Non-pigmented ciliary epithelial cell (primary cell): ENCODE data around the gene FAR2.
"Not testable (repeated sequence)": the region's sequence is repeated elsewhere in the genome, so short reads cannot be mapped to it uniquely, and the experiment has no call there.

ENCODE experiments used
- DNase-seq: peaks from one replicate; pipeline ENCODE4 v3.0.0-alpha.2; 2010; ENCODE audit warnings: low read depth

The FAR2 gene

DNA sequence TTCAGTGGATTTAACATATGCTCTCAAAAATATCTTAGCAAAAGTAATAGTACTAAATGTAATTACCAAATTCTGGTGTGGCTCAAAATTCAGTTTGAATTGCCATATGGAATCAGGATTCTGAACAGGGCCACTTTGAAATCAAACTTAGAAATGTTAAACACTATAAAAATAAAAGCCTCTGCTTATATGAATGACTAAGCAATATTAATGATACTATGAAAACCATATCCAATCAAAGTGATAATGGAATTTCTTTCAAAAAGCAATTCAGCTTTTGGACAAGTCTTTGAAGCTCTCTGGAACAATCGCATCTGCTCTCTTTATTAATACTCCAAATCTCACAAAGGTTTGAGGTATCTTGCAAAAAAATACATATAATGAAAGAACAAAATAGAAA is 180.3 kb downstream of the FAR2 start:
- no peak for DNase-seq

DNA sequence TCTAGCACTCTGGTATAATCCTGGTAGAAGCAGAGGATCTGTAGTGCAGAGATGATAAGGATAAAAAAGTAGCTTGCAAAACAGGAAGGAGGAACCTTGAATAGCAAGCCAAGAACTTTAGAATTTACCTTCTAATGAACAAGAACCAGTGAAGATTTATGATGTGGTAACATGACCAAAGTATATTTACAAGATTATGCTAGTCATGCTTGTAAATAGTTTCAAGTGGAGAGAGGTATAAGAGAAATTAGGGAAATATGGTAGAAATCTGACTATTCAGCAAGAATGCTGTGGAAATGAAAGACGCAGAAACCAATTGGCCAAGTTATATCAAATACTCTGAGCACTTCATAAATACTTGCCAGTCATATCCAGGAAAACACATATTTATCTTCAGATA is 184.1 kb downstream of the FAR2 start:
- no peak for DNase-seq

DNA sequence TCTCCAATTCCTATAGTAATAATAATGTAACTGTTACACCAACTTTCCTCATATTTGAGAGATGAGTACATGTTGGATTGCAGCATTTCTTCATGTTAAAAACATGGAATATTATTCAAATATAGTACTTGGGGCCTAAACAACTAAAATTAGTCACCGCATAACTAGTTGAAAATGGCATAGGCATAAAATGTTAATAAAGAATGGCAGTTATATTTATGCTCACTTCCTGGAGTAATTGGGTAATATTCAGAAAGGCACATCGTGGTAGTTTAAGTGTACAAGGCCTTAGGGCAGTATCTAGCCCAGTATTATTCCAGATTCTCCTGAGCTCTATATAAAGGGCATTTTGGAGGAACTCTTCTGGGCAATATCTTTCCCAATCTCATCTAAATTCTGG is 185.9 kb downstream of the FAR2 start:
- DNase-seq = no peak

DNA sequence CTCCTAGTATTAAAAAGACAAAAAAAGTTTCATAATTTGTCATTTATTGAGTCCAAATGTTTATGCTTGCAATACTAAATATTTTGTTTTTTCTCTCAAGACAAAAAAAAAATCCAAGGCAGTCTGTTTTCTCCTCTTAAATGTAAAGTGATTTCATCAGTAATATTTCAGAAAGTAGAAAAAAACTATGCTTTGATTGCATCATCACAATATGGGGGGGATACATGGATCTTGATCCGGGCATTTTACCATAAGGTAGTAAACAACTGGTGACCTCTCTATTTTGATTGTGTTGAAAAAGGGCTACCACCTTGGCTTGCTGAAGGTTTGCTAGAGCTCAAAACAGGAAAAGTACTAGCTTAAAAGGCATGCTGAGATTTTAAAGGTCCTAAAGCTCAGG is 188.2 kb downstream of the FAR2 start:
- DNase-seq = no peak

DNA sequence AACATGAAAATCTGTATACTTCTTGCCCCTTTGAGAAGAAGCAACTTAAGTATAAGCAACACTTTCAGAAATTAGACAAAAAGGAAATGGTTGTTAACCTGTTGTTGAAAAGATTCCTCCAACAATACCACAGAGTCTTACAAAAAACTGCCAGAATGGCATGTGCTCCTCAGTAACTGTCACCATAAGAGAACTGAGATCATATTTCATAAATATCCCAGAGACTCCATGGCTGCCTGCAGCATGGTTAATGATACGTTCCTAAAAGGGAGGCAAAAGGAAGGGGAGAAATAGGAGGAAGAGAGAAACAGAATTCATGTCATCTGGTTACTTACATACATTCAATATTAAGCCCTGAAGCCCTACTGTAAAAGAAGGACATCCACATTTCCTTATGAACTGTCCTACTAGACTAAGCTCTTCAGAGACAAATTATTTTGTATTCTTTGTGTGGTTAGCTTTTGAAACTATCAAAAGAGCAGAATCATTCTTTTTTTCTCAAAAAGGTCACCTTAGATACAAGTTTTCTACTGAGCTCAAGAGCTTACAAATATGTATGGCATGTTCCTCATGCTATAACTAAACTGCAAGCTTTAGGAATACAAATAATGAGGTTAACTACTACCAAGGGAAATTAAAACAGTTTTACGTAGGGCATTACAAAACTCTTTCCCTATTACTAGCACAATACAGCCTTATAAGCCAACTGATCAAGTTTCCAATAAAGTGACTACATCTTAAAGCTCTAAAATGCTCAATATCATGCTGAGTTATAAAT is 194.1 kb downstream of the FAR2 start:
- DNase-seq = no peak

DNA sequence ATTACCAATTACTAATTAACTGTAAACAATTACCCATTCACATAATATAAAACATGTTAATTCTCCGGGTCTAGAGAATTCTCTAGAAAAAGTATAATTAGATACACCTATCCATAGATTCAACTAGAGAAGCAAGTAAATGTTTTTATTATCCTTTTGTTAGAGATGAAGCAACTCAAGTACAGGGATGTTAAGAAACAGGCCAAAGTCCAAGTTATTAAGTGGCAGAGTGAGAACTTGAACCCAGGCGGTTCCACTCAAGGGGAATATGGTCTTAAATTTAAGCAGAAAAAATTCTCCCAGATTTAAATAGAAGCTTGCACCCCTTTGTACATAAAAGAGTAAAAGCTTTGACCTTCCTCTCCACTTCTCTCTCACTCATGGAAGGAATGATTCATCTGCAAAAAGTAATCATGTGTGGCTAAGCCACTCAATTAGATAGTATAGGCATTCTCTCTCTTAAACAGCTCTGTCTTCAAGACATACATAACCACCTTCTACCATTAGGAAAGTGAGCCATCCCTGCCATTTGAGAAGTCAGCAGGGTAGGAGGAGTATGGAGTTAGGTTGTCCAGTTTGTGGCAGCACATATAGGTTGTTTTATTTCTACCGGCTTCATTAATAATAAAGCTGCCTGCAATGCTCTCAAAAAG is 197.8 kb downstream of the FAR2 start:
- DNase-seq = no peak

DNA sequence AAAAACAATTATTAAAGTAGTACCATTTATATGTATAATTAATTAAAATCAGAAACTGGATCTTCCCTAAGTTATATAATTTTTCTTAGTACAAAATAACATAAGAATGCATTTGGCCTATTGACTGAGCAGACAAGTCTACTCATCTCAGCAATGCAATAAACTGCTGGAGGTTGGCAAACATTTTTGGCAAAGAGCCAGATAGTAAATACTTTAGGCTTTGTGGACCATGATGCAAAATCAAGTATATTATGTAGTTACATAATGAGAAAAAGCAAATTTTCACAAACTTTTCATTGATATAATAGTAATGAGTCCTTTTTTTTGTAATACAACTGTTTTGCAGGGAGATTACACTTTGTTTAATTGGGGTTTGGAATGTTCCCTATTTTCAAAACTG is 201.0 kb downstream of the FAR2 start:
- no peak for DNase-seq

DNA sequence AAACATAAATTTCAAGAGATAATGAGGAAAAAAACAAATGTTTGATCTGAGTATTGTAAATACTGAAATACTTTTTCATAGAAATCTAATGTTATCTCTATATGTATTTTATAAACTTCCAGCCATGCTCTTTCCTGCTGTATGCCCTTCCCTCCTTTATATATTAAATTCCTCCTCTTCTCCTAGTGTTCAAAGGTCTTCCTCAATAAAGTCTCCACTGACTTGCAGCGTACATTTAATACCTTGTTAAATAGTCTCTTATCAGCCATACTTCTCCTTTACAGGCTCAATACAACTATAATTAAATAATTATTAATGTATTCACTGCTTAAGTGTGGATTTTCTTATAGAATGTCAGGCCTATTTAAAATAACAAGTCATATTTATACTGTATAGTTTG is 205.9 kb downstream of the FAR2 start:
- DNase-seq = no peak

DNA sequence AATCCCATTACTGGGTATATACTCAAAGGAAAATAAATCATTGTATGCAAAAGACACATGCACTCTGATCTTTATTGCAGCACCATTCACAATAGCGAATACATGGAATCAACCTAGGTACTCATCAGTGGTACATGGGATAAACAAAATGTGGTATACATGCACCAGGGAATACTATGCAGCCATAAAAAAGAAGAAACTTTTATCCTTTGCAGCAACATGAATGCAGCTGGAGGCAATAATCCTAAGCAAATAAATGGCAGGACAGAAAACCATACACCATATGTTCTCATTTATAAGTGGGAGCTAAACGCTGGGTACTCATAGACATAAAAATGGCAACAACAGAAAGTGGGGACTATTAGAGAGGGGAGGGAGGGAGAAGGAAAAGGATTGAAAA is 216.0 kb downstream of the FAR2 start:
- no peak for DNase-seq

DNA sequence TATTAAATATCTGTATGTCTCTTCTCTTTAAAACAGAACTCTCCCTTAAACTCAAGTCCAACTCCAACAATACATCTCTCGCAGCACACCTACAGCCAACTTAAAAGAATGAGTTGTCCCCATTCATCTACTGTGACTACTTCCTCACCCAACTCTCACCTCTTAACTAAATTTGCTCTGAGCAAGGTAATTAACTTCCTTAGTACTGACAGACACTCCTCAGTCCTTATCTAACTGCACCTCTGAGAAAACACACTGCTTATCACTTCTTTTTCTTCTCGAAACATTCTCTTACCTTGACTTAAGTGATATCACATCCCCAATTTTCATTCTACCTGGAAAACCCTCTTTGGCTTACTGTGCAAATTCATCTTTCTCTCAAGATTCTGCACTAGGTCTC is 224.9 kb downstream of the FAR2 start:
- no peak for DNase-seq

DNA sequence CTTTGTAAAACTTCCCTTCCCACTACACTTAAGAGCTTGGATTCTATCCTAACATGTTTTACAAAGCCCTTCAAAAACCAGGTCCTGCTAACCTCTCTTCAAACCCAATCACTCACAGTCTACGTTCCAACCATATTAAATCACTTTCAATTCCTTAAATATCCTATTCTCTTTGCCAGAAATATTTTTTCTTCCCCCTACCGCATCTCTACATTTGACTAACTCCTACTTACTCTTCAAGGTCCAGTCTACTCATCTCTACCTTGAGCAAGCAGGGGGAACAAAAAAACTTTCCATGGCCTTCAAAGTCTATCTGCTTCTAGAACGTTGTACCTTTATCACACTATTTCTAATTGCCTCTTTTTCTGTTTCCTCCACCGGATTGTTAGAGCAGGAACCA is 225.8 kb downstream of the FAR2 start:
- DNase-seq = no peak

DNA sequence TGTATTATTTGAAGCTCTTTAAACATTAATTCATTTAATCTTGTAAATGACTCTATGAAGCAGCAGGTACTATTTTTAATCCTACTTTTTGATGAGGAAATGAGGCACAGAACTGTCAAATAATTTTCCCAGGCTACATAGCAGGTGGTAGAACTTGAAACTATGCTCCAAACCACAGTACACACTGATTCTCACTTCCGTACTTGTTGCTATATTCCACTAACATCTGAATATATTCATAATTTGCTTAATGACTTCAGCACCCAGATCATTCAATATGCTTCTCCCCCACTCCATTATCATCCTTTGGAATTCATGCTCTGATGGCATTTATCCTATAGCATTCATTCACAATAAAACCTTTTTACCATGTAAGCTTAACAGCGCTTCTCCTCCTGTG is 227.0 kb downstream of the FAR2 start:
- DNase-seq = no peak

DNA sequence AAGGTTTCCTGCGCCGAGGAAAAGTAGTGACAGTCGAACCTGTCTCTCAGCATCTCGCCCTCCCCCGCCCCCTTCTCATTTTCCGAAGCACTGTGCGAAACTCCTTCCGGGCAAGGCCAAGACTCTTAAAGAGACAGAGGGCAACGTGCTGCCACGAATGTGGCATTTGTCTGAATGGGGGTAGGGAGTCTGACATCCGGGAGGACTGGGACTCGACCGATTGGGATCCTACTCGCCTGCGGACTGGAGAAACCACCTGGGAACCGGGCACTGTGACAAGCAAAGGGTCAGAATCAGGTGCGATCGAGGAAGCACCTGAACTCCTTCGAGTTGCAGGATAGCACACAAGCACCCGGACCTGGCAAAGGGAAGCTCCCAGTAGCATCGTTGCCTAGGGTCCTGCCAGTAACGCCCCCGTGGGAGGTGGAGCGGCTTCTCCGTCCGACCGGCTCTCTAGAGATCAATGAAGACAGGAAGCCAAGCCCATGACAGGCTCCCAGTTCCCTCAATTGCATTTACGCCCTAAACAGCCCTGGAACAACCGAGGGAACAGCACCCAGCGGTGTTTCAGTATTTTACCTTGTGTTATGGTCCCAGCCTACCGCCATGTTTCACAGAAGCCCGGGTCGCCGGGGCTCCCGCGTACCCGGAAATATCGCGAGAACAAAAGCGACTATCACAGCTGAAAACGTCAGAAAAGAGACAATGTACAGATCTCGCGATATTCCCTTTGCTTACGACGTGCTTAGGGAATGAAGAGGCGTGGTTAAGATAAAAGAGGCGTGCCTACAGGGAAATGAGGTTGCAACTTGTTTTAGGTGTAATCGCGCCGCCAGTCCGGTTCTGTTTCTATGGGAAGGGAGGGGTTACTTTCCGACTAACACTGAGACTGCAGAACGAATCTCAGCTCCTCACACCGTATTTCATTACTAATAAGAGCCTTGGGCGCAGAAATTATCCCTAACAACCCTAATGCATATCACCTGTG is 231.8 kb downstream of the FAR2 start, which contains the start of gene ERGIC2:
Gene ERGIC2 (minus strand): TSS at position 637 of the 988 bp plus-strand sequence. CDS start 9,539 bp downstream, outside the sequence.
- DNase-seq = peak; percentile 98

DNA sequence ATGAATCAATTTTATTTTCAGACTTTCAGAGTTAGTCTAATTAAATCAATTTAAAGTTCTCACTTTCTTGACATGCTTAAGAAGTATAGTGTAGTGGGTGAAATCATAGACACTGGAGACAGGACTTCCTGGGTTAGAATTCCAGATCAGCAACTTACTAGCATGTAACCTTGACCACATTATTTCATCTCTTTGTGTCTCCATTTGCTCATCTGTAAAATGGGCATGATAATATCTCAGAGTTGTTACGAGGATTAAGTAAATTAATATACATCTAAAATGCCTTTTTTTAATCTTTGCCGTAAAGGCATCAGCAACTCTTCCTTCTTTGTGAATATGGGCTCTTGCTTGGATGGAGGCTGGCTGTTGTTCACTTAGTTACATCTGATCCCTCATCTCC is 233.2 kb downstream of the FAR2 start:
- no peak for DNase-seq

DNA sequence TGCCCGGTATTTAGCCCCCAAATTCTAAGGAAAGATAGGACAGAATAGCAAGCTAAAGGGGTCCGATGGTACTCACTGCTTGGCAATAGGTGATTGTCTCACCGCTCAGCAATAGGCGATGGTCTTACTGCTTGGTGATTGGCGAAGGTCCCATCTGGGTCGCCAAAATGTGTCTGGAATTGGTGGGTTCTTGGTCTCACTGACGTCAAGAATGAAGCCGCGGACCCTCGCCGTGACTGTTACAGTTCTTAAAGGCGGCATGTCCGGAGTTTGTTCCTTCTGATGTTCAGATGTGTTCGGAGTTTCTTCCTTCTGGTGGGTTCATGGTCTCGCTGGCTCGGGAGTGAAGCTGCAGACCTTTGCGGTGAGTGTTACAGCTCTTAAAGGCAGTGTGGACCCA is 236.1 kb downstream of the FAR2 start:
- not testable (repeated sequence) for DNase-seq
